NCI-H146 treated with DMSO at 0.1 percent for 48 hours (cell line): Measurements from ENCODE around the gene DMXL1.
"Not testable (repeated sequence)": the region's sequence is repeated elsewhere in the genome, so short reads cannot be mapped to it uniquely, and the experiment has no call there.

Source experiments
- DNase-seq: peaks from one replicate; lab custom pipeline; 2025; ENCODE audit not compliant: unreplicated experiment; lab: John Stamatoyannopoulos, UW

DMXL1 gene

GRCh38 chr5:119207105-119207504 is 136.2 kb downstream of the DMXL1 start:
- DNase-seq = no peak

- DNase-seq = no peak
These were observed 141.1 kb downstream of the DMXL1 start for GRCh38 chr5:119212026-119212425.

- DNase-seq = no peak
These were observed 141.8 kb downstream of the DMXL1 start for GRCh38 chr5:119212676-119213075.

DNA sequence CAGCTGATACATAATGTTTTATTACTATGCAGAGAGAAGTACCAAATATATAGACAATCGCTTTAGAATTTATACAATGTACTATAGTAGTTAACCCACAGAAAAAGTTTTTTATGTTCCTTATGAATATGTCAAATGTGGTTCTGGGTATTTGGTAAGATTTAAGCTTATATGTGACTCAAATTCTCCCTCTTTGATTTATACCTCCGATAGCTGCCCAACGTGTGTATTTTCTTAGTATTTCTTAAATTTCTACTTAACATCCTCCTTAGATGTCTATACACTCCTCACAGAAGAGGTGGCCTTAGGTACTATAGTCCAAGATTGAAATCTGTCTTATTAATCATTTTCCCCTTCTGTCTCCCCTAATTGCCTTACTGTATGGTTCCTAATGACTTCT is 146.3 kb downstream of the DMXL1 start:
- DNase-seq = no peak

GRCh38 chr5:119218830-119219782 is 148.2 kb downstream of the DMXL1 start:
- peak; percentile 30 for DNase-seq

DNA sequence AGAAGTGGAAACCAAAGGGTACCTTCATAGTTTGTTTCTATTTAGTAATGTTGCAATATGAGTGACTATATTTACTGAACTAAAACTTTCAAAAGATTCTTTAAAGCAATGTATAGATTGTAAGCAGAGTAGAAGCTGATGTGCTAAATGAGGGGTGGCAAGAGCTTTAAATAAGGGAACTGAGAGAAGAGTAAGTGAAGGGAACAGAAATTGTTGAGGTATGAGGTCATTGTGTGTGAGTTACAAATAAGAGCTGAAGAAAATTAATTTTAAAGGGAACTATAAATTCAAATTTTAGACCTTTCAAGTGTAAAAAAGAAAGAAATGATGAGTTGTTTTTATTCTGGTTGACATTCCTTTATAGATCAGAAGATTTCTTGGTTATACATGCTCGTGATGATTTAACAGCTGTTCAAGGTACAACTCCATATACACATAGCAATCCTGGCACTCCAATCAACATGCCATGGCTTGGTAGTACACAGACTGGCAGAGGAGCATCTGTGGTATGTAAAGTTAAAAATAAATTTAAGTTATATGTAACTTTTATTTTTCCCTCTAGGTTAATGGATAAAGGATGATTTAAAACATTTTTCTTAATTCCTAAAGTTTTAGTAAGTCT is 149.8 kb downstream of the DMXL1 start:
- no peak for DNase-seq

DNA sequence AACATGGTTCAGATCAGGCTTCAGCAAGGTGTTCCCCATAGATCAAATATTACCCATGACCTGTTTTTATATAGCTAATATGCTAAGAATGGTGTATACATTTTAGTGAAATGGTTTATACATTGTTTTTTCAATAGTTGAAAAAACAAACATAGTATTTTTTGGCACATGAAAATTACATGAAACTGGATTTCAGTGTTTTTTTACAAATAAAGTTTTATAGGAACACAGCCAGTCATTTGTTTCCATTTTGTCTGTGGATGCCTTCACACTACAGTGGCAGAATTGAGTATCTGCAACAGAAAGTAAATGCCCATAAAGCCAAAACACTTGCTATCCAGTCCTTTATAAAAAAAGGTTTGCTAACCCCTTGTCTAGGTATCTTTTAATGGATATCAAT is 150.4 kb downstream of the DMXL1 start:
- no peak for DNase-seq

- DNase-seq = no peak
These were observed 159.1 kb downstream of the DMXL1 start for GRCh38 chr5:119229950-119230349.

GRCh38 chr5:119238265-119239118 is 167.6 kb downstream of the DMXL1 start:
- no peak for DNase-seq

- no peak for DNase-seq
These were observed 168.2 kb downstream of the DMXL1 start for GRCh38 chr5:119239119-119239417.

- DNase-seq = not testable (repeated sequence)
These were observed 168.9 kb downstream of the DMXL1 start for GRCh38 chr5:119239826-119240225.

DNA sequence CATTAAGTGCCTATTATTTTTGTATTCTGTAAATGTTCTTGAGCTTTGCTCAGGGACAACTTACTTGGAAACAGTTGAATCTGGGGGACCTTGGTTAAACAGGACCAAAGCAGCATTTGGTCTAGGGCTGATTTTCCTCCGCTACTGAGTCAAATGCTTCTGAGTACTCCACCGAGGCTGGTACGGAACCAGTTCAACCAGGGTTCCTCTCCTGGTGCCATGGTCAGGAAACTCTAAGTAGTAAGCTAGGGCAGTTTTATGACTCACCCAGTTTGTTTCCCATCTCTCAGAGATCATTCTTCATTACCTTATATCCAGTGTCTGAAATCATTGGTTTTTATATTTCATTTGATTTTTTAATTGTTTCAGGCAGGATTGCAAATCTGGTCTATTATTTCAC is 173.0 kb downstream of the DMXL1 start:
- no peak for DNase-seq

DNA sequence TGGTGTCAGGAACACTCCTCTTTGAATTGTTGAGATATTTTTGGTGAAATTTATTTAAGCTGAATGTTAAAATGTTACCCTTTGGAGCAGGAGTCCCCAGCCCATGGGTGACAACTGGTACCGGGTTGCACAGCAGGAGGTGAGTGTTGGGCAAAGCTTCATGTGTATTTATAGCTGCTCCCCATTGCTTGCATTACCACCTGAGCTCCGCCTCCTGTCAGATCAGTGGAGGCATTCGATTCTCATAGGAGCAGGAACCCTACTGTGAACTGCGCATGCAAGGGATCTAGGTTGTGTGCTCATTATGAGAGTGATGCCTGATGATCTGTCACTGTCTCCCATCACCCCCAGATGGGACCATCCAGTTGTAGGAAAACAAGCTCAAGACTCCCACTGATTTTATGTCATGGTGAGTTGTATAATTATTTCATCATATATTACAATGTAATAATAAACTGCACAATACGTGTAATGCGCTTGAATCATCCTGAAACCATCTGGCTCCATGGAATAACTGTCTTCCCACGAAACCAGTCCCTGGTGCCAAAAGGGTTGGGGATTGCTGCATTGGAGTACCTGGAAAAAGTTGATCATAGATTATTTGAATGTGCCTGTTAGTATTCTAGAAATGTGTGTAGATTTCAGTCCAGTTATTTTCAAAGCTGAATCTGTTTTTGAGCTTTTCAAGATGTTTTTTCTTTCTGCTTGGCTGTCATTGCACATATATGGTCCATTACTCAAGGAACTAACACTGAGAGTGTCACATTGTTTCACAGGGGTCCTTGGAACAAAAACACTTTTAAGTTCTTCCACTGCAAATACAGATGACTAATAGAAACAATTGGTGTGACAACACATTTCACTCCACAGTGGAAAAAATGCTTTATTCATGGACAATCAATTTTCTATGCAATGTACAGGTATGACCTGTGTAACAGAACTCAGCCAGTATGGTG is 180.3 kb downstream of the DMXL1 start:
- DNase-seq = no peak

GRCh38 chr5:119255571-119256356 is 184.9 kb downstream of the DMXL1 start:
- no peak for DNase-seq

DNA sequence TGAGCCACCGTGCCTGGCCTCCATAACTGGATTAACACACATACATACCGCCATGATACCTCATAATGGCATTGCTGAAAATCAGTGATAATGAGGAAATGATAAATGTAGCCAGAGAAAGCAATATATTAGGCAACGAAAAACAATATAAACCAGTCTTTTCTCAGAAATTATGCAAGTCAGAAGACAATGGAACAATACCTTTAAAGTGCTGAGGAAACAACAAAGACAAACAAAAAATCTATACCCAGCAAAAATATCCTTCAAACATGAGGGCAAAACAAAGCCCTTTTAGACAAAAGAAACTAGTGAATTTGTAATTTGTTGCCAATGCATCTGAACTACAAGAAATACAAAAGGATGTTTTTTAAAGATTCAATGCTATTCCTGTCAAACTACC is 186.7 kb downstream of the DMXL1 start:
- no peak for DNase-seq

GRCh38 chr5:119263639-119264038 is 192.8 kb downstream of the DMXL1 start:
- DNase-seq = no peak

DNA sequence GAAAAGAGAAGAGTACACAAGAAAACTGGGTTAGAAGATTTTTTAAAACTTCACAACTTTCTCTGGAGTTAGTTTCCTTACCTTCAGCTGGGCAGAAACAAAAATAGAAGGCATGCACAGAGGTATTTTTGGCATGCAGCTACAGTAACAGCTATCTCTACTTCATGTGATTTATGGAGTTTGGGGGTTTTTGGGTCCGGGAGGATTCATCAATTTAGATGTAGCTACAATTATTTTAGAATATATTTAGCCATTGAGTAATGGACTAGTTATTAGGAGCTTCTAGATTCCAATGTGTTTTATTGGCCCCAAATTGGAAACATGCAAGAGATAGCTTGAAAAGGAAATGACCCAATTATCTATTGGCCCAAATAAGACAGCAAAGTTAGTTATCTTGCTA is 193.3 kb downstream of the DMXL1 start:
- DNase-seq = no peak

GRCh38 chr5:119267958-119268386 is 197.1 kb downstream of the DMXL1 start:
- peak; percentile 80 for DNase-seq

DNA sequence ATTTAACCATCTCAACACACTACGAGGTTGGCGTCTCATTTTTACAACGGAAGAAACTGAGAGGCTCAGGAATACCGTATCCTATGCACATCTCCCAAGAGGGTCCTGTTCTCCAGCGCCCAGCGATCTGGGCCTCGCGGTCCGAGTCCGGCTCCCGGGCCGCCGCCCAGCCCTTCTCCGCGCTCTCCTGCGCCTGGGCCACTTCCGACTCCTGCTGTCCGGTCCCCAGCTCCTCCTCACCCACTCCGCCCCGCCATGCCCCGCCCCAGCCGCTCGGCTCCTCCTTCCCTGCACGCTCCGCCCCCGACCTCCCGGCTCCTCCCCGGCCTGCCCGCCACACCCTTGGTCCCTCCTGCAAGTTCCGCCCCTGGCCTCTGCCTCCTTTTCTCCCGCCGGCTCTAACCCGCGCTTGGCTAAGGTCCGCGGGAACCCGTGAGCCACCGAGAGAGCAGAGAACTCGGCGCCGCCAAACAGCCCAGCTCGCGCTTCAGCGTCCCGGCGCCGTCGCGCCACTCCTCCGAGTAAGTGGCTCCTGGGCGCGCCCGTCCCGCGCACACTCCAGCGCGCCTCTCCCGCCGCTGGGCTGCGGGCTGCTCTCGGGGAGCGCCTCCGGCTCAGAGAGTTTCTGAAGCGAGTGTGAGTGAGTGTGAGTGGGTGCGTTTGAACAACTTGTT is 197.6 kb downstream of the DMXL1 start:
- DNase-seq = peak; percentile 73
